Spleen (tissue), 7 donors: ENCODE data around the gene EIF4G1.

Source experiments
- POLR2AphosphoS5 ChIP-seq, 3 donors: sonication (generic); formaldehyde crosslinking; IDR thresholded peaks; one replicate each; pipeline ENCODE4 v1.5.1; 2017; ENCODE audit warnings: antibody characterized with exemption in 3 of 3
- TF ChIP-seq, protein P1 (sequence below), 11 experiments: fragments of 200-600 bp in 7 of 11; fragments of 450-650 bp in 4 of 11; sonication (generic) in 4 of 11; IDR thresholded peaks in 8 of 11; conservative IDR thresholded peaks in 3 of 11; 1 replicate in 7 of 11; 2 replicates in 4 of 11; pipeline versions ENCODE4 v1.4.0 to v1.8.0; 2016 to 2021; ENCODE audit warnings: antibody characterized with exemption in 11 of 11, inconsistent platforms in 4 of 11, mild to moderate bottlenecking in 1 of 11
- donor health status: DM: no; HTN: no; CAD: no; lungs with moderate emphysema.
- donor health status: DM: no; HTN: no; CAD: no.
- donor health status: DM: no; HTN: no; CAD: no.

DNA sequence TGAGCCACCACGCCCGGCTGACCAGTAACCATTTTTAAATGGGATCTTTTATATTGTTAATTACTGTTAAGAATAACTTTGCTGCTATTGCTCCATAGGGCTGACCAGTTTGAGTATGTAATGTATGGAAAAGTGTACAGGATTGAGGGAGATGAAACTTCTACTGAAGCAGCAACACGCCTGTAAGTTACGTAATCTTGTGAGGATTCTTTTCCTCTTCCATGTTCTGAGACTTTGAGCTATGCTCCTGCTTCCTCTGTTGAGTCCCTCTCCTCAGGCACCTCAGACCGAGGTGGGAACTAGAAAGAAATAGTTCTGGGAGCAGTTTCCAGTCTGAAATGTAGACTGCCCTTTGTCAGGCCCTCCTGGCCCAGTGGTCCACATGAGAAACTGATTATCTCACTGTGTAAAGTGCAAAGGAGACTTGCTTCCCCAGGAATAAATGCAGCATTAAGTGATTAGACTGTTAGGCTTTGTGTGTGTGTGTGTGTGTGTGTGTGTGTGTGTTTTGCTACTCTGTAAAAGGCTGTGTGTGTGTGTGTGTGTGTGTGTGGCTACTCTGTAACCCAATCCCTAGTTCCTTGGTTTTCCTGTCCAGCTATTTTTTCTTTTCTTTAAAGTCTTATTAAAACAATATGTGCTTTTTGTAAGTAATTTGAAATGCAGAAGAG is 52.3 kb downstream of the EIF4G1 start:
- TF ChIP-seq POLR2AphosphoS5 (IDR thresholded peaks at IDR 0.05): no peak
- TF ChIP-seq, protein P1, sequence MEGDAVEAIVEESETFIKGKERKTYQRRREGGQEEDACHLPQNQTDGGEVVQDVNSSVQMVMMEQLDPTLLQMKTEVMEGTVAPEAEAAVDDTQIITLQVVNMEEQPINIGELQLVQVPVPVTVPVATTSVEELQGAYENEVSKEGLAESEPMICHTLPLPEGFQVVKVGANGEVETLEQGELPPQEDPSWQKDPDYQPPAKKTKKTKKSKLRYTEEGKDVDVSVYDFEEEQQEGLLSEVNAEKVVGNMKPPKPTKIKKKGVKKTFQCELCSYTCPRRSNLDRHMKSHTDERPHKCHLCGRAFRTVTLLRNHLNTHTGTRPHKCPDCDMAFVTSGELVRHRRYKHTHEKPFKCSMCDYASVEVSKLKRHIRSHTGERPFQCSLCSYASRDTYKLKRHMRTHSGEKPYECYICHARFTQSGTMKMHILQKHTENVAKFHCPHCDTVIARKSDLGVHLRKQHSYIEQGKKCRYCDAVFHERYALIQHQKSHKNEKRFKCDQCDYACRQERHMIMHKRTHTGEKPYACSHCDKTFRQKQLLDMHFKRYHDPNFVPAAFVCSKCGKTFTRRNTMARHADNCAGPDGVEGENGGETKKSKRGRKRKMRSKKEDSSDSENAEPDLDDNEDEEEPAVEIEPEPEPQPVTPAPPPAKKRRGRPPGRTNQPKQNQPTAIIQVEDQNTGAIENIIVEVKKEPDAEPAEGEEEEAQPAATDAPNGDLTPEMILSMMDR (IDR thresholded peaks at IDR 0.05 in 8 of 11, conservative IDR thresholded peaks at IDR 0.05 in 3 of 11): no peak
